H9 (cell line): ENCODE results near the gene SEC23B. TPM values are rescaled to one million over a fixed set of nuclear protein-coding genes. Genes with fewer than 3 reads are reported as not detected.

Experiments
- DNase-seq: peaks from one replicate; pipeline ENCODE4 v3.0.0-alpha.2; 2017
- H2AFZ ChIP-seq: one replicate; pipeline ENCODE4 v1.6.1; 2013; ENCODE audit warnings: mild to moderate bottlenecking, low read length, control low read depth, moderate library complexity
- H2AK5ac ChIP-seq: 2 replicates; pipeline ENCODE4 v1.6.1; 2013; ENCODE audit warnings: low read length, control low read depth, mixed read lengths; ENCODE audit not compliant: insufficient read length
- H2BK120ac ChIP-seq: one replicate; pipeline ENCODE4 v1.6.1; 2013; ENCODE audit warnings: low read depth, mild to moderate bottlenecking, low read length, control low read depth, inconsistent platforms; ENCODE audit not compliant: poor library complexity, severe bottlenecking
- H2BK12ac ChIP-seq: 2 replicates; pipeline ENCODE4 v1.6.1; 2013; ENCODE audit warnings: low read length, control low read depth, mixed read lengths, low read depth; ENCODE audit not compliant: insufficient read length
- H2BK15ac ChIP-seq: 2 replicates; pipeline ENCODE4 v1.6.1; 2013; ENCODE audit warnings: low read depth, low read length, control low read depth
- H2BK20ac ChIP-seq: one replicate; pipeline ENCODE4 v1.6.1; 2013; ENCODE audit warnings: low read depth, mild to moderate bottlenecking, low read length, control low read depth, inconsistent platforms; ENCODE audit not compliant: poor library complexity, severe bottlenecking
- H2BK5ac ChIP-seq: 2 replicates; pipeline ENCODE4 v1.6.1; 2013; ENCODE audit warnings: low read length, control low read depth, mixed read lengths; ENCODE audit not compliant: insufficient read length
- H3K14ac ChIP-seq: 2 replicates; pipeline ENCODE4 v1.6.1; 2013; ENCODE audit warnings: low read length, control low read depth; ENCODE audit not compliant: insufficient read depth
- H3K18ac ChIP-seq: 2 replicates; pipeline ENCODE4 v1.6.1; 2013; ENCODE audit warnings: low read depth, mild to moderate bottlenecking, mixed read lengths, low read length, control low read depth; ENCODE audit not compliant: insufficient read length
- H3K23ac ChIP-seq: 2 replicates; pipeline ENCODE4 v1.6.1; 2013; ENCODE audit warnings: low read length, control low read depth, mixed read lengths, low read depth; ENCODE audit not compliant: insufficient read length
- H3K23me2 ChIP-seq: 2 replicates; pipeline ENCODE4 v1.6.1; 2013; ENCODE audit warnings: low read depth, mild to moderate bottlenecking, mixed read lengths, low read length, control low read depth; ENCODE audit not compliant: insufficient read length, poor library complexity, severe bottlenecking
- H3K27ac ChIP-seq: 2 replicates; pipeline ENCODE4 v1.5.1; 2013; ENCODE audit warnings: low read length, control low read depth, mixed read lengths, low read depth; ENCODE audit not compliant: insufficient read length
- H3K27me3 ChIP-seq: 2 replicates; pipeline ENCODE4 v1.6.1; 2013; ENCODE audit warnings: low read length, control low read depth, inconsistent platforms; ENCODE audit not compliant: insufficient read depth
- H3K4ac ChIP-seq: 2 replicates; pipeline ENCODE4 v1.6.1; 2013; ENCODE audit warnings: low read depth, mild to moderate bottlenecking, control low read depth, inconsistent platforms, low read length, moderate library complexity
- H3K4me1 ChIP-seq: 2 replicates; pipeline ENCODE4 v1.6.1; 2013; ENCODE audit warnings: low read length, control low read depth, inconsistent platforms; ENCODE audit not compliant: insufficient read depth
- H3K4me2 ChIP-seq: 2 replicates; pipeline ENCODE4 v1.6.1; 2013; ENCODE audit warnings: low read length, control low read depth, mixed read lengths; ENCODE audit not compliant: insufficient read length, insufficient read depth
- H3K56ac ChIP-seq: 2 replicates; pipeline ENCODE4 v1.6.1; 2013; ENCODE audit warnings: low read depth, mild to moderate bottlenecking, mixed read lengths, low read length, control low read depth; ENCODE audit not compliant: insufficient read length
- H3K79me1 ChIP-seq: 2 replicates; pipeline ENCODE4 v1.6.1; 2013; ENCODE audit warnings: low read depth, mild to moderate bottlenecking, moderate library complexity, low read length, control low read depth, inconsistent platforms; ENCODE audit not compliant: insufficient read depth, poor library complexity, severe bottlenecking
- H3K79me2 ChIP-seq: 2 replicates; pipeline ENCODE4 v1.6.1; 2013; ENCODE audit warnings: low read length, control low read depth, inconsistent platforms; ENCODE audit not compliant: insufficient read depth
- H3K9ac ChIP-seq: 2 replicates; pipeline ENCODE4 v1.6.1; 2013; ENCODE audit warnings: low read length, control low read depth, mixed read lengths; ENCODE audit not compliant: insufficient read length; ENCODE audit errors: extremely low read depth
- H3K9me3 ChIP-seq: one replicate; pipeline ENCODE4 v1.6.1; 2013; ENCODE audit warnings: low read depth, low read length, inconsistent platforms; ENCODE audit not compliant: control insufficient read depth
- H3T11ph ChIP-seq: one replicate; pipeline ENCODE4 v1.6.1; 2013; ENCODE audit warnings: mild to moderate bottlenecking, low read length, control low read depth, inconsistent platforms
- H4K20me1 ChIP-seq: one replicate; pipeline ENCODE4 v1.6.1; 2013; ENCODE audit not compliant: control insufficient read depth, insufficient read length, insufficient read depth
- H4K5ac ChIP-seq: 2 replicates; pipeline ENCODE4 v1.6.1; 2013; ENCODE audit warnings: low read depth, mild to moderate bottlenecking, mixed read lengths, low read length, control low read depth; ENCODE audit not compliant: insufficient read length
- H4K8ac ChIP-seq: replicated peaks from 2 replicates; pipeline ENCODE4 v1.6.1; 2013; ENCODE audit warnings: low read length, control low read depth, mixed read lengths, low read depth; ENCODE audit not compliant: insufficient read length
- H4K91ac ChIP-seq: 2 replicates; pipeline ENCODE4 v1.6.1; 2013; ENCODE audit warnings: low read depth, mild to moderate bottlenecking, moderate library complexity, mixed read lengths, low read length, control low read depth; ENCODE audit not compliant: insufficient read length
- H3K27ac Mint-ChIP-seq, 3 experiments: 2 replicates in 2 of 3; 3 replicates in 1 of 3; pipeline ENCODE4 v1.8.0; 2020 to 2021; ENCODE audit warnings: mixed read lengths in 3 of 3, mild to moderate bottlenecking in 1 of 3, moderate library complexity in 1 of 3
- H3K27me3 Mint-ChIP-seq: 2 replicates; pipeline ENCODE4 v1.8.0; 2021; ENCODE audit warnings: low read depth, mild to moderate bottlenecking, moderate library complexity, mixed read lengths
- H3K36me3 Mint-ChIP-seq, 3 experiments: 2 replicates in 2 of 3; 3 replicates in 1 of 3; pipeline ENCODE4 v1.8.0; 2020 to 2021; ENCODE audit warnings: low read depth in 3 of 3, mixed read lengths in 3 of 3; ENCODE audit not compliant: insufficient read depth in 1 of 3
- H3K4me1 Mint-ChIP-seq, 2 experiments: 2 replicates each; pipeline ENCODE4 v1.8.0; 2020; ENCODE audit warnings: mixed read lengths in 2 of 2
- H3K4me3 Mint-ChIP-seq, 2 experiments: 2 replicates in 1 of 2; 3 replicates in 1 of 2; pipeline ENCODE4 v1.8.0; 2020 to 2021; ENCODE audit warnings: mild to moderate bottlenecking in 2 of 2, mixed read lengths in 2 of 2, moderate library complexity in 1 of 2
- H3K9me3 Mint-ChIP-seq, 2 experiments: 2 replicates in 1 of 2; 3 replicates in 1 of 2; pipeline ENCODE4 v1.8.0; 2020; ENCODE audit warnings: mild to moderate bottlenecking in 2 of 2, mixed read lengths in 2 of 2, moderate library complexity in 1 of 2
- CTCF ChIP-seq: fragments of 200-600 bp; sonication (generic); conservative IDR thresholded peaks from 3 replicates; pipeline ENCODE4 v1.8.0; 2021; ENCODE audit warnings: antibody characterized with exemption, mild to moderate bottlenecking
- whole genome bisulfite sequencing: extraction: QIAGEN DNeasy Blood & Tissue Kit; methylation state at CpG from one replicate; pipeline ENCODE4 v1.1.7; 2013; ENCODE audit warnings: missing lambda C conversion rate, low lambda C conversion rate, mixed read lengths; ENCODE audit not compliant: insufficient read length; ENCODE audit errors: extremely low coverage; 5-methylcytosine and 5-hydroxymethylcytosine counted together
- total RNA-seq: library from RNA; stranded (reverse); gene quantifications from 2 replicates; pipeline ENCODE4 v1.2.1, GENCODE V29; 2021

The SEC23B gene
- total RNA-seq, 1 experiment from 2014 or later, result 65.9 TPM

GRCh38 chr20:18553746-18554145 is 46.0 kb downstream of the SEC23B start:
- Histone ChIP-seq H3K4ac (no peak overlapping the region), H2BK15ac (no peak overlapping the region), H2BK120ac (no peak overlapping the region), H3K27me3 (no peaks in the 10 kb centered on the region), H3K14ac (no peak overlapping the region), H2BK20ac (no peak overlapping the region), H3T11ph (no peak overlapping the region), H3K9ac (no peak overlapping the region), H3K23ac (no peak overlapping the region), H3K56ac (no peak overlapping the region), H3K4me1 (no peaks in the 10 kb centered on the region), H4K91ac (no peak overlapping the region), H2AK5ac (no peak overlapping the region), H2AFZ (no peak overlapping the region), H3K18ac (no peak overlapping the region), H3K9me3 (no peaks in the 10 kb centered on the region), H3K79me1 (no peaks in the 10 kb centered on the region), H4K20me1 (no peaks in the 10 kb centered on the region), H4K8ac (no peak overlapping the region), H3K4me2 (no peak overlapping the region), H3K23me2 (no peaks in the 10 kb centered on the region), H2BK5ac (no peak overlapping the region), H3K79me2 (no peaks in the 10 kb centered on the region), H4K5ac (no peak overlapping the region), H2BK12ac (no peak overlapping the region), H3K27ac (no peak overlapping the region)
- no peak for TF ChIP-seq CTCF
- no peak for DNase-seq
- no peaks in the 10 kb centered on the region for H3K27me3 Mint-ChIP-seq
- peaks cover 0 to 4% of the 10 kb centered on the region in 2 experiments; a peak in 2 of 5 replicates for H3K9me3 Mint-ChIP-seq
- H3K27ac Mint-ChIP-seq, result no peak overlapping the region
- no peaks in the 10 kb centered on the region for H3K4me1 Mint-ChIP-seq
- H3K4me3 Mint-ChIP-seq, result no peak overlapping the region
- no CpG with 5 or more reads among the region's 8 CpGs for WGBS
- peaks cover 45 to 68% (median 63%) of the 10 kb centered on the region in 3 experiments for H3K36me3 Mint-ChIP-seq
